SK-N-MC (cell line): ENCODE measurements around the gene MGMT.

Source experiments
- EZH2 ChIP-seq: fragments of 200-600 bp; sonication (generic); IDR thresholded peaks from one replicate; pipeline ENCODE4 v1.6.1; 2017; ENCODE audit warnings: antibody characterized with exemption
- POLR2AphosphoS5 ChIP-seq: IDR thresholded peaks from 2 replicates; pipeline ENCODE4 v1.6.1; 2012; ENCODE audit warnings: mild to moderate bottlenecking, low read depth, low read length, borderline replicate concordance

- TF ChIP-seq POLR2AphosphoS5 (no peak), EZH2 (no peak)
Measured at GRCh38 chr10:129777687-129778086, 310.6 kb downstream of the MGMT start.
